NOMO-1 treated with dmso at 0.1 percent for 144 hours (cell line): ENCODE measurements around the gene HOXC9.

Source experiments
- DNase-seq: peaks from one replicate; lab custom pipeline; 2025; ENCODE audit not compliant: unreplicated experiment; lab: John Stamatoyannopoulos, UW

Gene HOXC9

DNA sequence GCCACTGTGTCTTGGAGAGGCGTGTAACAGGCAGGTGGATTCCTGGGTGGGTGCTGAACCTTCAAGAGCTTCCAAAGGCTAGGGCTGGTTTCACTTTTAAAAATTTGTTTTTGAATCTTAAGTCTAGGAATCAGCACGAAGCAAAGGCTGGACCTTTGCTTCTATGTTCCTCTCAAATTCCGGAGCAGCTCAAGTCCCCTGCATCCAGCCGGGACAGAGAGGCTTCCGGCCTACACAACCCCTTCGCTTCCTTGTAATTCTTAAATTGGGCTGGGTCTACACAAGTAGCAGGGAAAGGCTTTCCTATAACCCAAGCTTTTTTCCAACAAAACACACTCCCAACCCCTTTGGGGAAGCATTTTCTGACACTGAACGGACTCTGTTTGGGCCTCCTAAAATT is 37.0 kb upstream of the HOXC9 start:
- DNase-seq, result no peak

- no peak for DNase-seq
Observed at GRCh38 chr12:53963434-53964314, 36.3 kb upstream of the HOXC9 start.

- DNase-seq, result no peak
Observed at GRCh38 chr12:53964315-53964713, 35.6 kb upstream of the HOXC9 start.

GRCh38 chr12:53965281-53966084 is 34.5 kb upstream of the HOXC9 start:
- no peak for DNase-seq

GRCh38 chr12:53966085-53966384 is 33.9 kb upstream of the HOXC9 start:
- DNase-seq, result no peak

GRCh38 chr12:53966385-53967133 is 33.4 kb upstream of the HOXC9 start:
- DNase-seq, result no peak

- no peak for DNase-seq
Observed at GRCh38 chr12:53967421-53967925, 32.5 kb upstream of the HOXC9 start.

GRCh38 chr12:53968214-53969127 is 31.5 kb upstream of the HOXC9 start:
- no peak for DNase-seq

DNA sequence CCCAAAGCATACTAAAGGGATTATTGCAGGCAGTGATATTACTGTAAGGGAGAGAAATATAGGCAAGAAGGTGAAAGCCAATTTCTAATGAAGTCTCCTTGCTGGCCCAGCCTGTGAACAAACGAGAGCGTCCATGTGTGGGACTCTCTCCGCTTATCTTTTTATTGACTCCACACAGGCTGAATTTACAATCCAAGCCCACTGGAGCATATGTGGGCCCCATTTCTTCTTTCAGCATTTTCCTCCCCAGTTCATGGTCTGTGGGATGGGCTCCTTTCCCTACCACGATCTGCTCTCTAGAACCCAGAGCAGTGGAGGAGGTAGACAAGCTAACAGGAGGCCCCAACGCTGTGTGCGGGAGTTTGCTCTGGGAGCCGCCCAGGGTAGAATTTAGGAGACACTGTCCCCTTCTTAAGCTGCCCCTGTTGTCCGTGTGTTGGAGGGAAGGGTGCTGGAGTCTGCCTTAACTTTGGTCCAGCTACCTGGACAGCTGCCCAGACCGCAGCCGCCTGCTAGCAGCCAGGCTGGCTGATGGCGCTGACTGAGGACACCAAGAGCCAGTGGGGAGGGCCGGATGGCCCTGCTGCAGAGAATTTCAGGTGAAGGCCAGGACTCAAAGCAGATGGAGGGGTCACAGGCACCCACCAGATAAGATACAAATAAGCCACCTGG is 30.2 kb upstream of the HOXC9 start:
- DNase-seq, result no peak

- DNase-seq, result no peak
Observed at GRCh38 chr12:53970451-53970850, 29.5 kb upstream of the HOXC9 start.

DNA sequence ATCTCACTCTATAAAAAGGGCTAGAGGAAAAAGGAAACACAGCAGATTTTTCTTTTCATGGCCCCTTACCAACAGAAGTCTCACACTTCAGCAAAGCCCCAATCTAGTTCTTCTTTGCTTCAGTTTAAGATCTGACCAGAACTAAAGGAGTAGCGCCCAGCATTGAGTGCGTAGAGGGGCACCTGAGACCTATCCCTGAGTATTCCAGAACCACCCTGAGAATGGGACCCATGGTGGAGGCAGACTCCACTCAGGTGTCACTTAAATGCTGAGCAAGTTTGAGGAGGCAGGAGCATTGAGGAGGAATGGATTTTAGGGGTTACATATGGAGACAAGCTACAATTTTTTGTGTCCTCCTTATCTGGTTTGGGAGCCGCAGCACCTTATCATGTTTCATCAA is 28.8 kb upstream of the HOXC9 start:
- no peak for DNase-seq

DNA sequence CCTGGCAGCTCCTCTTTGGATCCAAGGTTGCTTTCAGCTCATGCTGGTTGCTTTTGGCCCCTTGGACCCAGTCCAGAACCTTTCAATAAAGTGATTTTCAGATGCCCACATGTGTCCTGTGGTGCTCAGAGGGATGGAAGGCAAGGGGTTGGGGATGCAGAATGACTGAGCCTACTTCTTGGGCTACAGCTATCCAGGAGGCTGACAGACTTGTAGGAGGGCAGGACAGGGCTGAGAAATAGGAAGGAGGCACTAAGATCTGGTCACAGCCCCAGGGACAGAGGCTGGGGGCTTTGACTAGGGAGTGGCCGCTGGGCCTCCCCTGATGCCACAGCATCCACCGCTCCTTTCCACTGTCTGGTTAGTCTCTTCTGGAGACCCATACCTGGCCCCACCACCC is 28.3 kb upstream of the HOXC9 start:
- DNase-seq, result no peak

DNA sequence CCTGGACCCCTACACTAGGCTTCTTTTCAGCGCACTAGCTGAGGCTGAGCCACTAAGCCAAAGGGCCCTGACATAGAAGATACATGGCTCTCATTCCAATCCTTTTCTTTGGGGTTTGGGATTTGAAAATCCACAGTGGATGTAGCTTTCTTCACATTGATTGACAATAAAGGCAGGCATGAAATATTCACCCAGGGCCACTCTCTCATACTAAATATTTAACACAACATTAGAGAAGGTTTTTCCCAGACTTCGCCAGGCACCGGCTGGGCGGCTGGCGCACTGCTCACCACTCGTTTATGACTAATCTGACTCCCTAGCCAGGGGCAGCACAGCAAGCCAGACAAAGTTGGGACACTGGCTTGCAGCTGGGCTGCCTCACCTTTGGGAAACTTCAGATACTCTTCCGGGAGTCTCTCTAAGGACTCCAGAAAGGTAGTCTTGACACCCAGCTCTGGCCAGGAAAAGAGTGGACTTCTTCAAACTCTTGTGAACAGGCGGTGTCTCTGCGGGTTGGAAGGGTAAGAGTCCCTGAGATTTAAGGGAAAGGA is 27.7 kb upstream of the HOXC9 start:
- no peak for DNase-seq

- DNase-seq, result no peak
Observed at GRCh38 chr12:53972722-53973235, 27.2 kb upstream of the HOXC9 start, which contains the start of gene HOXC11. HOXC11 (plus strand) TSS chr12:53973126; CDS start chr12:53973242, 116 bp downstream.

GRCh38 chr12:53973236-53974042 is 26.5 kb upstream of the HOXC9 start:
- DNase-seq, result no peak

- DNase-seq, result no peak
Observed at GRCh38 chr12:53974084-53975063, 25.6 kb upstream of the HOXC9 start, which contains the start of gene HOTAIR. HOTAIR (minus strand) TSS chr12:53974954.

GRCh38 chr12:53975064-53975471 is 24.9 kb upstream of the HOXC9 start:
- no peak for DNase-seq
